Endothelial cell of umbilical vein (primary cell): ENCODE data around the gene PRR3. TPM values are rescaled to one million over a fixed set of nuclear protein-coding genes. Genes with fewer than 3 reads are reported as not detected.

Source experiments
- BruUV-seq: library from RNA; stranded (reverse); fragments of 400-500 nt; replicated peaks from 2 replicates; lab custom pipeline; 2021; lab: Mats Ljungman, UMichigan
- CTCF ChIA-PET: fragments of 300-600, 350-600 bp; sonication (Branson Sonifier 250); formaldehyde crosslinking; loops from one replicate; lab custom pipeline; 2021; ENCODE audit warnings: antibody characterized with exemption, inconsistent platforms; lab: Charles Lee
- POLR2A ChIA-PET: fragments of 300-600, 350-600 bp; sonication (Branson Sonifier 250); formaldehyde crosslinking; loops from one replicate; lab custom pipeline; 2021; ENCODE audit warnings: antibody characterized with exemption, inconsistent platforms; lab: Charles Lee
- DNase-seq: peaks from one replicate; pipeline ENCODE4 v3.0.0-alpha.2; 2011; ENCODE audit warnings: low read depth, low spot score
- FAIRE-seq: peaks from 2 replicates; lab custom pipeline; 2011; peaks lifted over from hg19 to GRCh38; lab: Jason Lieb, UNC
- H2AFZ ChIP-seq: 2 replicates; pipeline ENCODE4 v1.6.0; 2012; ENCODE audit warnings: low read depth, low read length, control low read depth, inconsistent platforms
- H3K27ac ChIP-seq: 2 replicates; pipeline ENCODE4 v1.5.1; 2011; ENCODE audit warnings: low read depth, mild to moderate bottlenecking, control low read depth, low read length, moderate library complexity; ENCODE audit not compliant: insufficient read depth
- H3K27me3 ChIP-seq, 2 experiments: 2 replicates each; pipeline versions ENCODE4 v1.6.0 to v1.6.1; 2011; ENCODE audit warnings: low read length in 2 of 2, mixed read lengths in 1 of 2; ENCODE audit not compliant: control insufficient read depth in 2 of 2, insufficient read depth in 2 of 2
- H3K36me3 ChIP-seq, 2 experiments: 2 replicates in 1 of 2; 3 replicates in 1 of 2; pipeline ENCODE4 v1.5.1; 2011; ENCODE audit warnings: low read length in 2 of 2, mild to moderate bottlenecking in 1 of 2, moderate library complexity in 1 of 2; ENCODE audit not compliant: control insufficient read depth in 2 of 2, insufficient read depth in 2 of 2; ENCODE audit errors: extremely low read depth in 1 of 2
- H3K4me1 ChIP-seq: 3 replicates; pipeline ENCODE4 v1.5.1; 2011; ENCODE audit warnings: mild to moderate bottlenecking, low read length; ENCODE audit not compliant: control insufficient read depth, insufficient read depth; ENCODE audit errors: extremely low read depth
- H3K4me2 ChIP-seq: 2 replicates; pipeline ENCODE4 v1.6.1; 2011; ENCODE audit warnings: low read length, control low read depth, mixed read lengths; ENCODE audit not compliant: insufficient read depth
- H3K4me3 ChIP-seq, 3 experiments: fragments of 200-600 bp in 1 of 3; sonication (generic), shearing (Covaris generic) in 1 of 3; replicated peaks in 1 of 3; 2 replicates each; pipeline ENCODE4 v1.5.1; 2011 to 2016; ENCODE audit warnings: control low read depth in 3 of 3, low read length in 3 of 3, mild to moderate bottlenecking in 2 of 3, inconsistent platforms in 1 of 3, low read depth in 1 of 3, moderate library complexity in 1 of 3; ENCODE audit not compliant: insufficient read depth in 1 of 3
- H3K79me2 ChIP-seq: 2 replicates; pipeline ENCODE4 v1.6.0; 2012; ENCODE audit warnings: low read length, inconsistent platforms; ENCODE audit not compliant: control insufficient read depth, insufficient read depth
- H3K9ac ChIP-seq: replicated peaks from 2 replicates; pipeline ENCODE3; 2011; ENCODE audit warnings: low read length, control low read depth; ENCODE audit not compliant: insufficient read depth; ENCODE audit errors: extremely low read depth
- H3K9me1 ChIP-seq: replicated peaks from 3 replicates; pipeline ENCODE4 v1.6.0; 2011; ENCODE audit warnings: mild to moderate bottlenecking, low read length; ENCODE audit not compliant: control insufficient read depth, insufficient read depth; ENCODE audit errors: extremely low read depth
- H3K9me3 ChIP-seq: replicated peaks from 2 replicates; pipeline ENCODE4 v1.5.1; 2012; ENCODE audit warnings: low read length, inconsistent platforms; ENCODE audit not compliant: control insufficient read depth, insufficient read depth
- H4K20me1 ChIP-seq: replicated peaks from 2 replicates; pipeline ENCODE3; 2011; ENCODE audit warnings: mild to moderate bottlenecking, low read length; ENCODE audit not compliant: control insufficient read depth, insufficient read depth; ENCODE audit errors: extremely low read depth
- CTCF ChIP-seq, 2 donors: IDR thresholded peaks; 1 replicate in 1 of 2; 2 replicates in 1 of 2; pipeline ENCODE4 v1.5.1; 2011; ENCODE audit warnings: low read length in 2 of 2, mild to moderate bottlenecking in 2 of 2, moderate library complexity in 2 of 2, control low read depth in 1 of 2, inconsistent platforms in 1 of 2, low read depth in 1 of 2; ENCODE audit not compliant: insufficient read depth in 1 of 2; ENCODE audit errors: extremely low read depth in 1 of 2
- EZH2 ChIP-seq: IDR thresholded peaks from 2 replicates; pipeline ENCODE4 v1.6.1; 2012; ENCODE audit warnings: borderline replicate concordance, low read depth, mild to moderate bottlenecking, moderate library complexity, low read length, inconsistent platforms; ENCODE audit not compliant: severe bottlenecking
- FOS ChIP-seq: IDR thresholded peaks from 2 replicates; pipeline ENCODE4 v1.6.1; 2011; ENCODE audit warnings: mild to moderate bottlenecking, low read length, moderate library complexity, borderline replicate concordance; ENCODE audit not compliant: insufficient read depth
- GATA2 ChIP-seq: IDR thresholded peaks from 2 replicates; pipeline ENCODE4 v1.7.0; 2011; ENCODE audit warnings: low read depth, mild to moderate bottlenecking, moderate library complexity, mixed read lengths, low read length; ENCODE audit not compliant: insufficient read length, insufficient read depth
- JUN ChIP-seq: IDR thresholded peaks from 2 replicates; pipeline ENCODE4 v1.6.1; 2011; ENCODE audit warnings: borderline replicate concordance, low read depth; ENCODE audit not compliant: insufficient read length, insufficient read depth
- MAX ChIP-seq: IDR thresholded peaks from 2 replicates; pipeline ENCODE4 v1.6.1; 2011; ENCODE audit not compliant: insufficient read depth, insufficient read length
- MYC ChIP-seq: IDR thresholded peaks from one replicate; pipeline ENCODE4 v1.6.1; 2011; ENCODE audit warnings: mild to moderate bottlenecking, low read depth, low read length
- POLR2A ChIP-seq: IDR thresholded peaks from 2 replicates; pipeline ENCODE4 v1.6.1; 2012; ENCODE audit warnings: low read depth, mild to moderate bottlenecking, control low read depth, low read length
- POLR2AphosphoS5 ChIP-seq: IDR thresholded peaks from 2 replicates; pipeline ENCODE4 v1.6.1; 2012; ENCODE audit warnings: low read depth, mild to moderate bottlenecking, control low read depth, low read length, moderate library complexity; ENCODE audit not compliant: insufficient read depth
- dilution Hi-C: fragments of 300-500 bp; cut with MboI; formaldehyde crosslinking; loops from one replicate; pipeline ENCODE4 v1.15.0; 2019; ENCODE audit warnings: low sequenced_read_pairs; ENCODE audit not compliant: extremely low pct_ligation_motif_present
- intact Hi-C: fragments of 100-400 bp; cut with micrococcal nuclease; formaldehyde crosslinking; loops from one replicate; pipeline ENCODE4 v1.10.0; 2022
- polyA plus RNA-seq, 4 experiments: library from polyadenylated mRNA; depleted of rRNA in 3 of 4; stranded (reverse) in 3 of 4; unstranded in 1 of 4; fragments of >200 nt; gene quantifications; 2 replicates each; pipeline versions ENCODE4 v1.2.1 to v1.2.3, GENCODE V29; 2011 to 2012; ENCODE audit warnings: missing spikeins in 1 of 4
- total RNA-seq: library from RNA; stranded (reverse); gene quantifications from 2 replicates; pipeline ENCODE4 v1.2.3, GENCODE V29; 2021

PRR3 gene
- total and polyA plus RNA-seq, 2 donors (not counting 3 experiments of a cell fraction or from before 2014, with no cell fraction given): 10.6 to 22.3 TPM

DNA sequence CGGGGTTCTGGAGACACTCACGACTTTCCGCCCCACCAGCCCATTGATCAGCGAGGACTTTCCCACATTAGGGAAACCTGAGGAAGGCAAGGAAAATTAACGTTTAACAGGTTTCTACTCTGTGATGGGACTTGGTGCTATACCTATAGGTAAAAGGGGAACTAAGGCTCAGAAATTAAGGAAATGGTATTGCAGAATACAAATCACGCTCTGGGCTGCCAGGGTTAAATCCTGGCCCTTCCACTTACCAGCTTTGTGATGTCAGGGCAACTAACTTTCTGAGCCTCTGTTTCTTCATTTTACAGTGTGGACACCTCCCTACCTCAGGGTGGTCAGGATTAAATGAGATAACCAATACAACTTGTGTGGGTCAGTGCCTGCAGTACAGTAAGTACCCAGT lies 9.6 kb upstream of the PRR3 start:
- BruUV-seq: no TSS peak
- no peaks in the 10 kb centered on the region for H3K27me3 ChIP-seq
- intact Hi-C loops: no loop called here
- H3K79me2 ChIP-seq: no peaks in the 10 kb centered on the region
- DNase-seq (no peak), FAIRE-seq (no peak)
- CTCF ChIA-PET: interaction anchor here (13.7 kb wide), 1 partner anchor 64 kb away, joined by 522 read pairs; no protein-coding TSS in a partner anchor
- H3K27ac ChIP-seq: no peak overlapping the region
- H3K9me3 ChIP-seq: no peaks in the 10 kb centered on the region
- no peak overlapping the region for H3K4me2 ChIP-seq
- H3K4me1 ChIP-seq: peaks cover 20% of the 10 kb centered on the region
- H3K9ac ChIP-seq: no peak overlapping the region
- H4K20me1 ChIP-seq: no peaks in the 10 kb centered on the region
- POLR2A ChIA-PET: no interaction called here
- no peak overlapping the region for H2AFZ ChIP-seq
- no peak overlapping the region for H3K4me3 ChIP-seq
- dilution Hi-C loops: no loop called here
- H3K9me1 ChIP-seq: no peaks in the 10 kb centered on the region
- H3K36me3 ChIP-seq: peaks cover 0 to 16% of the 10 kb centered on the region in 2 experiments
- no peak for TF ChIP-seq JUN
- TF ChIP-seq EZH2: no peak
- TF ChIP-seq MAX: no peak
- no peak for TF ChIP-seq MYC
- TF ChIP-seq FOS: no peak
- no peak for TF ChIP-seq GATA2
- TF ChIP-seq CTCF (IDR thresholded peaks at IDR 0.05; ENCODE audit: extremely low read depth in 1 of 2, insufficient read depth in 1 of 2, low read depth in 1 of 2, low read length in 2 of 2): no peak
- TF ChIP-seq POLR2A: no peak
- TF ChIP-seq POLR2AphosphoS5: no peak
